Spleen (tissue), 11 donors: ENCODE results near the gene SMYD1. TPM values are rescaled to one million over a fixed set of nuclear protein-coding genes. Genes with fewer than 3 reads are reported as not detected.

Source experiments
- DNase-seq: peaks from one replicate; pipeline ENCODE4 v3.0.0-alpha.2; 2020
- H3K27ac ChIP-seq, 8 donors: fragments of 200-600 bp; sonication (generic) in 7 of 8; 1 replicate in 4 of 8; 2 replicates in 4 of 8; pipeline versions ENCODE4 v1.5.0 to v1.8.0; 2016 to 2021; ENCODE audit warnings: inconsistent platforms in 4 of 8, mild to moderate bottlenecking in 4 of 8, moderate library complexity in 1 of 8
- H3K27me3 ChIP-seq, 7 donors: fragments of 200-600 bp; sonication (generic) in 6 of 7; replicated peaks in 1 of 7; 1 replicate in 4 of 7; 2 replicates in 3 of 7; pipeline versions ENCODE4 v1.5.0 to v1.8.0; 2016 to 2021; ENCODE audit warnings: inconsistent platforms in 3 of 7, mild to moderate bottlenecking in 1 of 7
- H3K36me3 ChIP-seq, 6 donors: fragments of 200-600 bp; sonication (generic) in 5 of 6; 1 replicate in 4 of 6; 2 replicates in 2 of 6; pipeline versions ENCODE4 v1.5.0 to v1.8.0; 2016 to 2021; ENCODE audit warnings: inconsistent platforms in 2 of 6
- H3K4me1 ChIP-seq, 6 donors: fragments of 200-600 bp; sonication (generic) in 5 of 6; 1 replicate in 3 of 6; 2 replicates in 3 of 6; pipeline versions ENCODE4 v1.5.0 to v1.8.0; 2016 to 2021; ENCODE audit warnings: inconsistent platforms in 3 of 6
- H3K4me3 ChIP-seq, 8 donors: fragments of 200-600 bp; sonication (generic) in 7 of 8; 1 replicate in 4 of 8; 2 replicates in 4 of 8; pipeline versions ENCODE4 v1.5.0 to v1.8.0; 2016 to 2021; ENCODE audit warnings: inconsistent platforms in 4 of 8, mild to moderate bottlenecking in 4 of 8, moderate library complexity in 2 of 8
- H3K9me3 ChIP-seq, 8 donors: fragments of 200-600 bp; sonication (generic) in 7 of 8; 1 replicate in 4 of 8; 2 replicates in 4 of 8; pipeline versions ENCODE4 v1.5.0 to v1.8.0; 2016 to 2021; ENCODE audit warnings: inconsistent platforms in 4 of 8
- POLR2A ChIP-seq, 3 donors: fragments of 450-650 bp; IDR thresholded peaks; one replicate each; pipeline ENCODE4 v1.5.1; 2017; ENCODE audit warnings: antibody characterized with exemption in 3 of 3, mild to moderate bottlenecking in 1 of 3
- POLR2AphosphoS5 ChIP-seq, 3 donors: sonication (generic); formaldehyde crosslinking; IDR thresholded peaks; one replicate each; pipeline ENCODE4 v1.5.1; 2017; ENCODE audit warnings: antibody characterized with exemption in 3 of 3
- WGBS, 5 donors: extraction: QIAGEN DNeasy Blood & Tissue Kit in 3 of 5; methylation state at CpG; one replicate each; pipeline versions ENCODE4 v1.1.5 to v1.1.7; 2013 to 2018; 5-methylcytosine and 5-hydroxymethylcytosine counted together
- intact Hi-C: fragments of 100-400 bp; cut with DNase I; formaldehyde crosslinking; loops from one replicate; pipeline ENCODE4 v1.15.0; 2023; ENCODE audit warnings: low total_unique reads
- polyA plus RNA-seq, 3 donors: library from polyadenylated mRNA; stranded (reverse); fragments of 200-250 nt; gene quantifications; one replicate each; pipeline ENCODE4 v1.2.1, GENCODE V29; 2013
- total RNA-seq, 7 donors: library from RNA; depleted of rRNA in 3 of 7; stranded (reverse); fragments of >200 nt in 3 of 7; fragmentation: NEBNext Ultra II Directional in 4 of 7; extraction: Animal tissue kit (Norgen Biotek cat#: 25700) in 4 of 7; gene quantifications; one replicate each; pipeline versions ENCODE4 v1.1.0 to v1.2.1, GENCODE V29; 2016 to 2021
- TF ChIP-seq, protein P1 (sequence below), 11 experiments: fragments of 200-600 bp in 7 of 11; fragments of 450-650 bp in 4 of 11; sonication (generic) in 4 of 11; IDR thresholded peaks in 8 of 11; conservative IDR thresholded peaks in 3 of 11; 1 replicate in 7 of 11; 2 replicates in 4 of 11; pipeline versions ENCODE4 v1.4.0 to v1.8.0; 2016 to 2021; ENCODE audit warnings: antibody characterized with exemption in 11 of 11, inconsistent platforms in 4 of 11, mild to moderate bottlenecking in 1 of 11
- donor health status: healthy with polysubstance abuse.
- donor health status: DM: no; HTN: no; CAD: no; lungs with moderate emphysema.
- donor health status: DM: no; HTN: no; CAD: no.
- donor health status: Bipolar disorder and iron deficiency.
- donor health status: healthy.
- donor health status: DM: no; HTN: no; CAD: no.
- donor health status: DM: yes; HTN: yes; CAD: no.

The SMYD1 gene
- total and polyA plus RNA-seq, 10 donors, result 0.02 to 0.07 TPM; not detected in 8

DNA sequence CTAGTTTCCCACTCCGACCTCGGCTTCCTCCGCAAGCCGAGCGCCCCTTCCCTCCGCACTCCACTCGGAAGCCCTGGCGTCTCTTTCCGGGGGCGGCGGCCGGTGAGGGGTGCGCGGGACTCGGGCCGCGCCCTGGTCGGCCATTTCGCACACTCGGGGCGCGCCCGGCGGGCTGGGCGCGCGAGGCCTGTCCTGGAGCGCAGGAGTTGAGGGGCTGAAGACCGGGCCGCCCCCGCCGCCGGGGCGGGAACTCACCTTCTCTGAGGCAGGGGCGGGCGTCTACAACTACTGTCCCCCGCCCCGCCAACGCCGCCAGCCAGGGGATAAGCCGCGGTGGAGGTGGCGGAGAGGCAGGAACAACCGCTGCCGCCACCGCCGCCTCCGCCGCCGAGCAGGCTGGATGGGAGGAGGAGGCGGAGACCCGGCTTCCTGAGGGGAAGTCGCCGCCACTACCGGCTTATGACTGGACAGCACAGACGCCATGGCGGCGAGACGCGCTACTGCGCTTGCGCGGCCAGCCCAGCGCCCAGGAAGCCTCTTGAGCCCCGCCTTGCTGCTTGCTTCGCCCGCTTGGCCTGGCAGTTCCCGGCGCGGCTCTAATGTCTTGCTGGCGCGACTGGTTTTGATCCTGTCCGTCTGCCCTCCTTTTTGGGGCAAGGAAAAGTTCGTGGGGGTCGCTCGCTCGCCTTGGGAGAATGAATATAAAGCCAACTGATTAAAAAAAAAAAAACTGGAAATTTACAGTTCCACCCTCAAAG lies 12.1 kb upstream of the SMYD1 start, which contains the start of gene KRCC1:
KRCC1 (minus strand) TSS at position 413 of the 758 bp plus-strand sequence. CDS start 27,220 bp downstream, outside the sequence.
- H3K27ac ChIP-seq, result peak within 1 kb of the TSS; percentile 96 to 100 (median 98)
- H3K9me3 ChIP-seq, result no peaks in the 10 kb centered on the region
- H3K4me3 ChIP-seq, result peak within 1 kb of the TSS; percentile 68 to 89 (median 73)
- no peaks in the 10 kb centered on the region for H3K27me3 ChIP-seq
- peak; percentile 98 for TF ChIP-seq POLR2AphosphoS5 (IDR thresholded peaks at IDR 0.05)
- TF ChIP-seq, protein P1, sequence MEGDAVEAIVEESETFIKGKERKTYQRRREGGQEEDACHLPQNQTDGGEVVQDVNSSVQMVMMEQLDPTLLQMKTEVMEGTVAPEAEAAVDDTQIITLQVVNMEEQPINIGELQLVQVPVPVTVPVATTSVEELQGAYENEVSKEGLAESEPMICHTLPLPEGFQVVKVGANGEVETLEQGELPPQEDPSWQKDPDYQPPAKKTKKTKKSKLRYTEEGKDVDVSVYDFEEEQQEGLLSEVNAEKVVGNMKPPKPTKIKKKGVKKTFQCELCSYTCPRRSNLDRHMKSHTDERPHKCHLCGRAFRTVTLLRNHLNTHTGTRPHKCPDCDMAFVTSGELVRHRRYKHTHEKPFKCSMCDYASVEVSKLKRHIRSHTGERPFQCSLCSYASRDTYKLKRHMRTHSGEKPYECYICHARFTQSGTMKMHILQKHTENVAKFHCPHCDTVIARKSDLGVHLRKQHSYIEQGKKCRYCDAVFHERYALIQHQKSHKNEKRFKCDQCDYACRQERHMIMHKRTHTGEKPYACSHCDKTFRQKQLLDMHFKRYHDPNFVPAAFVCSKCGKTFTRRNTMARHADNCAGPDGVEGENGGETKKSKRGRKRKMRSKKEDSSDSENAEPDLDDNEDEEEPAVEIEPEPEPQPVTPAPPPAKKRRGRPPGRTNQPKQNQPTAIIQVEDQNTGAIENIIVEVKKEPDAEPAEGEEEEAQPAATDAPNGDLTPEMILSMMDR (IDR thresholded peaks at IDR 0.05 in 8 of 11, conservative IDR thresholded peaks at IDR 0.05 in 3 of 11), result peak in 6 of 11 experiments; percentile 11 to 47 (median 21)
- TF ChIP-seq POLR2A (IDR thresholded peaks at IDR 0.05), result peak; percentile 80 to 91 (median 87)
- H3K4me1 ChIP-seq, result peaks cover 15 to 49% (median 39%) of the 10 kb centered on the region in 6 donors
- peak; percentile 99 for DNase-seq
- no peaks in the 10 kb centered on the region for H3K36me3 ChIP-seq
- intact Hi-C loops, result no loop called here
- WGBS, 5 donors, result 0 to 1% (median 0%) methylated on average over 43 to 77 of the region's 77 CpGs

DNA sequence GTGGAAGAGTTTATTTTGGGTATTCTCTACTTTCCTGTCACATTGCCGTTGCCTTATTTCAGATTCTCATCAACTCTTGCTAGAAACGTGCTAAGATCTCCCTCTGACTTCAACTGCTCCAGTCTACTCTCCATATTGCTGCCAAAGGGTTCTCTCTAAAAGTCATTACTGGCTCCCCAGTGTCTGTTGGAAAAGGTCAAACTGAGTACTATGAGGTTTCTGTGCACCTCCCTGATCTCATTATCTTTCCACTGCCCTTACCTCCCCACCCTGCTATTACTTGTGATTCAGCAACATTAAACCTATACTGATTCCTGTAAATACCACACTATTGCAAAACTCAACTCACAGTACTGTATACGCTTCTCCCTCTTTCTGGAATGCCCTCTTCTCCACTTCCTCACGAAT lies 10.2 kb upstream of the SMYD1 start:
- WGBS, 5 donors, result 44 to 70% (median 67%) methylated on average over 4 of the region's 4 CpGs
- no peak overlapping the region for H3K27ac ChIP-seq
- TF ChIP-seq POLR2A (IDR thresholded peaks at IDR 0.05) (no peak), POLR2AphosphoS5 (IDR thresholded peaks at IDR 0.05) (no peak)
- TF ChIP-seq, protein P1 (IDR thresholded peaks at IDR 0.05 in 8 of 11, conservative IDR thresholded peaks at IDR 0.05 in 3 of 11), result no peak
- no peaks in the 10 kb centered on the region for H3K36me3 ChIP-seq
- intact Hi-C loops, result no loop called here
- H3K9me3 ChIP-seq, result no peaks in the 10 kb centered on the region
- no peaks in the 10 kb centered on the region for H3K27me3 ChIP-seq
- H3K4me1 ChIP-seq, result peaks cover 15 to 39% (median 31%) of the 10 kb centered on the region in 6 donors
- no peak for DNase-seq
- no peak overlapping the region for H3K4me3 ChIP-seq

DNA sequence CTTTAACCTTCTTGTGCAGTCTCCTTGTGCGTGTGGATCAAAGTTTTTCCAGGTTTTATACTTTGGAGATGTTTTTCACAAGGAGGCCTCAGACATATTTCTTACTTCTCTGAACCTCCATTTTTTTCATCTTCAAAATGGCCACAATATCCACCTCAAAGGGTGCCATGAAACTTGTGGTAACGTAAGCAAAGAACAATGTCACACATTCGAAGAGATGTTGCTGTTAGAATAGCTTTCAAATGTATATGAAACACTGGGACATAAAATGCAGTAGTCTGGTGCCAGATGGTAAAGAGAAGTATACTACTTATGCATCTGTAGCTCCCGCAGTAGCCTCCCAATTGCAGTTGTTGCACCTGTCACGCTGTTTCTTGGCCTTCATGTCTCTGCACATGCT lies 9.4 kb upstream of the SMYD1 start:
- no peak overlapping the region for H3K27ac ChIP-seq
- WGBS, 5 donors, result 81 to 91% (median 86%) methylated on average over 5 of the region's 5 CpGs
- H3K9me3 ChIP-seq, result no peaks in the 10 kb centered on the region
- H3K4me3 ChIP-seq, result no peak overlapping the region
- intact Hi-C loops, result no loop called here
- no peaks in the 10 kb centered on the region for H3K36me3 ChIP-seq
- no peaks in the 10 kb centered on the region for H3K27me3 ChIP-seq
- peaks cover 10 to 31% (median 24%) of the 10 kb centered on the region in 6 donors for H3K4me1 ChIP-seq
- DNase-seq, result no peak
- TF ChIP-seq POLR2A (IDR thresholded peaks at IDR 0.05) (no peak), POLR2AphosphoS5 (IDR thresholded peaks at IDR 0.05) (no peak)
- TF ChIP-seq, protein P1 (IDR thresholded peaks at IDR 0.05 in 8 of 11, conservative IDR thresholded peaks at IDR 0.05 in 3 of 11), result no peak
